A673 (cell line): ENCODE measurements around the gene RSPH3. TPM values are rescaled to one million over a fixed set of nuclear protein-coding genes. Genes with fewer than 3 reads are reported as not detected.
"Not testable (repeated sequence)": the region's sequence is repeated elsewhere in the genome, so short reads cannot be mapped to it uniquely, and the experiment has no call there.

Source experiments
- BruUV-seq: library from RNA; stranded (reverse); fragments of 400-500 nt; replicated peaks from 2 replicates; lab custom pipeline; 2021; lab: Mats Ljungman, UMichigan
- CTCF ChIA-PET: fragments of 300-600 bp; sonication (Branson Sonifier 250); formaldehyde crosslinking; loops from one replicate; lab custom pipeline; 2022; ENCODE audit warnings: antibody characterized with exemption; lab: Charles Lee
- POLR2A ChIA-PET: fragments of 300-600 bp; sonication (Branson Sonifier 250); formaldehyde crosslinking; loops from one replicate; lab custom pipeline; 2022; ENCODE audit warnings: antibody characterized with exemption; ENCODE audit not compliant: low non-redundant PET; lab: Charles Lee
- DNase-seq: peaks from one replicate; pipeline ENCODE4 v3.0.0-alpha.2; 2015; ENCODE audit warnings: low spot score
- H3K27ac ChIP-seq: fragments of 200-600 bp; sonication (generic); 2 replicates; pipeline ENCODE4 v1.5.1; 2016; ENCODE audit warnings: mixed run types, low read depth, mild to moderate bottlenecking, mixed read lengths, antibody characterized with exemption, low read length; ENCODE audit not compliant: poor library complexity, severe bottlenecking
- H3K27me3 ChIP-seq: fragments of 200-600 bp; sonication (generic); replicated peaks from 2 replicates; pipeline ENCODE4 v1.6.1; 2017; ENCODE audit warnings: mixed run types, low read depth, mild to moderate bottlenecking, mixed read lengths, antibody characterized with exemption, low read length; ENCODE audit not compliant: insufficient read depth, poor library complexity
- H3K36me3 ChIP-seq: fragments of 200-600 bp; sonication (generic); 2 replicates; pipeline ENCODE4 v1.6.1; 2016; ENCODE audit warnings: mixed run types, mild to moderate bottlenecking, mixed read lengths, antibody characterized with exemption, low read length; ENCODE audit not compliant: insufficient read depth, poor library complexity, severe bottlenecking
- H3K4me1 ChIP-seq: fragments of 200-600 bp; sonication (generic); 2 replicates; pipeline ENCODE4 v1.6.1; 2017; ENCODE audit warnings: mixed run types, mild to moderate bottlenecking, mixed read lengths, antibody characterized with exemption, low read length; ENCODE audit not compliant: insufficient read depth, poor library complexity, severe bottlenecking
- H3K4me3 ChIP-seq: fragments of 200-600 bp; sonication (generic); 2 replicates; pipeline ENCODE4 v1.5.1; 2016; ENCODE audit warnings: low read depth, mixed run types, mild to moderate bottlenecking, mixed read lengths, low read length; ENCODE audit not compliant: poor library complexity, severe bottlenecking
- H3K9me3 ChIP-seq: fragments of 200-600 bp; sonication (generic); 2 replicates; pipeline ENCODE4 v1.6.1; 2016; ENCODE audit warnings: mixed run types, low read depth, mild to moderate bottlenecking, mixed read lengths, antibody characterized with exemption, low read length; ENCODE audit not compliant: poor library complexity, severe bottlenecking
- CTCF ChIP-seq: fragments of 300-800, 200-600 bp; sonication (generic); conservative IDR thresholded peaks from 2 replicates; pipeline ENCODE4 v1.5.1; 2017; ENCODE audit warnings: low read depth, mild to moderate bottlenecking, antibody characterized with exemption, low read length, moderate library complexity, mixed read lengths
- EZH2 ChIP-seq: fragments of 200-600 bp; sonication (generic); IDR thresholded peaks from 2 replicates; pipeline ENCODE4 v1.6.1; 2017; ENCODE audit warnings: borderline replicate concordance, low read depth, mild to moderate bottlenecking, mixed read lengths, antibody characterized with exemption, low read length; ENCODE audit not compliant: poor library complexity, severe bottlenecking
- intact Hi-C: fragments of 100-400 bp; cut with micrococcal nuclease; formaldehyde crosslinking; loops from one replicate; pipeline ENCODE4 v1.10.0; 2022; ENCODE audit not compliant: unreplicated experiment
- total RNA-seq: library from RNA; stranded (reverse); gene quantifications from 2 replicates; pipeline ENCODE4 v1.2.3, GENCODE V29; 2021

The RSPH3 gene
- total RNA-seq, 1 experiment from 2014 or later, result 4.0 TPM

- Histone ChIP-seq H3K4me1 (no peaks in the 10 kb centered on the region), H3K4me3 (no peak overlapping the region), H3K9me3 (no peaks in the 10 kb centered on the region), H3K36me3 (no peaks in the 10 kb centered on the region), H3K27me3 (no peaks in the 10 kb centered on the region), H3K27ac (no peak overlapping the region)
- TF ChIP-seq EZH2 (no peak), CTCF (no peak)
- POLR2A ChIA-PET, result no interaction called here
- no peak for DNase-seq
- BruUV-seq, result no TSS peak
- CTCF ChIA-PET, result no interaction called here
- intact Hi-C loops, result loop anchor here (10.0 kb wide), 1 partner anchor 95 kb away; no protein-coding TSS in a partner anchor
Measured at GRCh38 chr6:159039885-159040258, 39.9 kb upstream of the RSPH3 start.

- Histone ChIP-seq H3K27me3 (no peaks in the 10 kb centered on the region), H3K36me3 (no peaks in the 10 kb centered on the region), H3K4me3 (no peak overlapping the region), H3K9me3 (no peaks in the 10 kb centered on the region), H3K4me1 (no peaks in the 10 kb centered on the region), H3K27ac (no peak overlapping the region)
- intact Hi-C loops, result no loop called here
- no peak for DNase-seq
- TF ChIP-seq EZH2 (no peak), CTCF (no peak)
- BruUV-seq, result no TSS peak
- ChIA-PET CTCF (no interaction called here), POLR2A (no interaction called here)
Measured at GRCh38 chr6:159038914-159039884, 39.2 kb upstream of the RSPH3 start.

GRCh38 chr6:159038318-159038717 is 38.3 kb upstream of the RSPH3 start:
- H3K27ac ChIP-seq, H3K27me3 ChIP-seq, BruUV-seq, DNase-seq, H3K4me3 ChIP-seq, H3K4me1 ChIP-seq, POLR2A ChIA-PET, H3K36me3 ChIP-seq, H3K9me3 ChIP-seq, intact Hi-C loops, CTCF ChIA-PET: not testable (repeated sequence)
